Stimulated activated naive CD4-positive, alpha-beta T cell (primary cell): ENCODE results near the gene CNTN4.

ENCODE experiments used
- DNase-seq, 6 experiments: peaks; one replicate each; lab custom pipeline; 2025; lab: John Stamatoyannopoulos, UW

CNTN4 gene

GRCh38 chr3:2268779-2269178 is 170.1 kb downstream of the CNTN4 start:
- DNase-seq: no peak

- no peak for DNase-seq
Observed at GRCh38 chr3:2274526-2274925, 175.9 kb downstream of the CNTN4 start.

GRCh38 chr3:2283818-2284217 is 185.2 kb downstream of the CNTN4 start:
- DNase-seq: no peak

- no peak for DNase-seq
Observed at GRCh38 chr3:2300938-2301337, 202.3 kb downstream of the CNTN4 start.

- no peak for DNase-seq
Observed at GRCh38 chr3:2301361-2301760, 202.7 kb downstream of the CNTN4 start.

- DNase-seq: no peak
Observed at GRCh38 chr3:2303566-2303965, 204.9 kb downstream of the CNTN4 start.

- no peak for DNase-seq
Observed at GRCh38 chr3:2311022-2311421, 212.4 kb downstream of the CNTN4 start.

GRCh38 chr3:2317521-2317920 is 218.9 kb downstream of the CNTN4 start:
- no peak for DNase-seq

- DNase-seq: no peak
Observed at GRCh38 chr3:2334921-2335320, 236.3 kb downstream of the CNTN4 start.

GRCh38 chr3:2343031-2343682 is 244.5 kb downstream of the CNTN4 start:
- DNase-seq: no peak

GRCh38 chr3:2352134-2352762 is 253.6 kb downstream of the CNTN4 start:
- no peak for DNase-seq

GRCh38 chr3:2354702-2355101 is 256.0 kb downstream of the CNTN4 start:
- DNase-seq: no peak

- no peak for DNase-seq
Observed at GRCh38 chr3:2356298-2356950, 257.8 kb downstream of the CNTN4 start.

- no peak for DNase-seq
Observed at GRCh38 chr3:2360815-2361214, 262.1 kb downstream of the CNTN4 start.

- DNase-seq: no peak
Observed at GRCh38 chr3:2362122-2362521, 263.5 kb downstream of the CNTN4 start.

GRCh38 chr3:2363854-2364253 is 265.2 kb downstream of the CNTN4 start:
- DNase-seq: no peak

- DNase-seq: no peak
Observed at GRCh38 chr3:2370317-2370716, 271.7 kb downstream of the CNTN4 start.

- DNase-seq: no peak
Observed at GRCh38 chr3:2372306-2372705, 273.6 kb downstream of the CNTN4 start.

GRCh38 chr3:2375376-2375775 is 276.7 kb downstream of the CNTN4 start:
- DNase-seq: no peak

GRCh38 chr3:2377281-2377680 is 278.6 kb downstream of the CNTN4 start:
- DNase-seq: no peak

- DNase-seq: no peak
Observed at GRCh38 chr3:2390926-2391532, 292.4 kb downstream of the CNTN4 start.

GRCh38 chr3:2391896-2392295 is 293.2 kb downstream of the CNTN4 start:
- no peak for DNase-seq

- no peak for DNase-seq
Observed at GRCh38 chr3:2392981-2393380, 294.3 kb downstream of the CNTN4 start.
